IMR-90 (cell line): ENCODE results near the gene RFX3.

Experiments used
- MXI1 ChIP-seq: IDR thresholded peaks from 2 replicates; pipeline ENCODE4 v1.6.1; 2012; ENCODE audit warnings: low read depth, mild to moderate bottlenecking, low read length, moderate library complexity, borderline replicate concordance
- NFE2L2 ChIP-seq: fragments of 150-350 bp; IDR thresholded peaks from 2 replicates; pipeline ENCODE4 v1.6.1; 2016; ENCODE audit warnings: low read depth, mild to moderate bottlenecking, low read length
- POLR2A ChIP-seq: IDR thresholded peaks from 2 replicates; pipeline ENCODE4 v1.6.1; 2012; ENCODE audit warnings: mild to moderate bottlenecking, low read depth, low read length
- TF ChIP-seq, protein P1 (sequence below): conservative IDR thresholded peaks from 2 replicates; pipeline ENCODE4 v1.5.1; 2012; ENCODE audit warnings: mild to moderate bottlenecking, low read depth, low read length, improper control_type of control experiment

GRCh38 chr9:3464033-3464638 lies 61.7 kb downstream of the RFX3 start:
- TF ChIP-seq MXI1 (no peak), POLR2A (no peak), NFE2L2 (peak; percentile 22; the same call in 1 of the 2 replicates)
- TF ChIP-seq, protein P1, sequence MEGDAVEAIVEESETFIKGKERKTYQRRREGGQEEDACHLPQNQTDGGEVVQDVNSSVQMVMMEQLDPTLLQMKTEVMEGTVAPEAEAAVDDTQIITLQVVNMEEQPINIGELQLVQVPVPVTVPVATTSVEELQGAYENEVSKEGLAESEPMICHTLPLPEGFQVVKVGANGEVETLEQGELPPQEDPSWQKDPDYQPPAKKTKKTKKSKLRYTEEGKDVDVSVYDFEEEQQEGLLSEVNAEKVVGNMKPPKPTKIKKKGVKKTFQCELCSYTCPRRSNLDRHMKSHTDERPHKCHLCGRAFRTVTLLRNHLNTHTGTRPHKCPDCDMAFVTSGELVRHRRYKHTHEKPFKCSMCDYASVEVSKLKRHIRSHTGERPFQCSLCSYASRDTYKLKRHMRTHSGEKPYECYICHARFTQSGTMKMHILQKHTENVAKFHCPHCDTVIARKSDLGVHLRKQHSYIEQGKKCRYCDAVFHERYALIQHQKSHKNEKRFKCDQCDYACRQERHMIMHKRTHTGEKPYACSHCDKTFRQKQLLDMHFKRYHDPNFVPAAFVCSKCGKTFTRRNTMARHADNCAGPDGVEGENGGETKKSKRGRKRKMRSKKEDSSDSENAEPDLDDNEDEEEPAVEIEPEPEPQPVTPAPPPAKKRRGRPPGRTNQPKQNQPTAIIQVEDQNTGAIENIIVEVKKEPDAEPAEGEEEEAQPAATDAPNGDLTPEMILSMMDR: no peak
